VCaP (cell line): ENCODE results near the gene LCN9.

Experiments
- H3K27ac ChIP-seq: fragments of 450-650 bp; 2 replicates; pipeline ENCODE4 v1.5.1; 2017
- TF ChIP-seq, protein P1 (sequence below): fragments of 450-650 bp; conservative IDR thresholded peaks from 2 replicates; pipeline ENCODE4 v1.5.1; 2017; ENCODE audit warnings: mild to moderate bottlenecking, moderate library complexity

The LCN9 gene

DNA sequence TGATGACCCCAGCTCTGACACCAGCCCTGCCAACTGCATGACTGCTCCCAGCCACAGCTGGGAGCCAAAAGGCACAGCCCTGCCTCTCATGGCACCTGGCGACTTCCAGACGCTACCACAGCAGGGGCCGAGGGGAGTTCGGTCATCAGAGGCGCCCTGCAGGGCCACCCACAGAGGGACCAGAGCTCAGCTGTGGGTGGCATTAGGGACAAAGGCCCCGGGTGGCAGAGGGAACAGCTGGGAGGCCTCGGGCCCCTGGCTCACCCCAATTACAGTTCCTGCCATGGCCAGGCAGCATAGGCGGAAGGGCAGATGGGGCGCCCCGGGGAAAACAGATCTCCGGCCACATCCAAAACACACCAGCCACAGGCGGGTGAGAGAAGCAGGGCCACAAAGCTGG, 32.5 kb downstream of the LCN9 start:
- TF ChIP-seq, protein P1, sequence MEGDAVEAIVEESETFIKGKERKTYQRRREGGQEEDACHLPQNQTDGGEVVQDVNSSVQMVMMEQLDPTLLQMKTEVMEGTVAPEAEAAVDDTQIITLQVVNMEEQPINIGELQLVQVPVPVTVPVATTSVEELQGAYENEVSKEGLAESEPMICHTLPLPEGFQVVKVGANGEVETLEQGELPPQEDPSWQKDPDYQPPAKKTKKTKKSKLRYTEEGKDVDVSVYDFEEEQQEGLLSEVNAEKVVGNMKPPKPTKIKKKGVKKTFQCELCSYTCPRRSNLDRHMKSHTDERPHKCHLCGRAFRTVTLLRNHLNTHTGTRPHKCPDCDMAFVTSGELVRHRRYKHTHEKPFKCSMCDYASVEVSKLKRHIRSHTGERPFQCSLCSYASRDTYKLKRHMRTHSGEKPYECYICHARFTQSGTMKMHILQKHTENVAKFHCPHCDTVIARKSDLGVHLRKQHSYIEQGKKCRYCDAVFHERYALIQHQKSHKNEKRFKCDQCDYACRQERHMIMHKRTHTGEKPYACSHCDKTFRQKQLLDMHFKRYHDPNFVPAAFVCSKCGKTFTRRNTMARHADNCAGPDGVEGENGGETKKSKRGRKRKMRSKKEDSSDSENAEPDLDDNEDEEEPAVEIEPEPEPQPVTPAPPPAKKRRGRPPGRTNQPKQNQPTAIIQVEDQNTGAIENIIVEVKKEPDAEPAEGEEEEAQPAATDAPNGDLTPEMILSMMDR, result no peak
- no peak overlapping the region for H3K27ac ChIP-seq

GRCh38 chr9:135696446-135696845, 33.3 kb downstream of the LCN9 start:
- no peak overlapping the region for H3K27ac ChIP-seq
- TF ChIP-seq, protein P1, result no peak

- TF ChIP-seq, protein P1, result no peak
- no peak overlapping the region for H3K27ac ChIP-seq
Observed at GRCh38 chr9:135697226-135697625, 34.1 kb downstream of the LCN9 start.

- TF ChIP-seq, protein P1, result no peak
- no peak overlapping the region for H3K27ac ChIP-seq
Observed at GRCh38 chr9:135698236-135698635, 35.1 kb downstream of the LCN9 start.

- TF ChIP-seq, protein P1, result 0 out of 2 replicates have a peak, but pooled peaks have one; percentile 7
- H3K27ac ChIP-seq, result no peak overlapping the region
Observed at GRCh38 chr9:135698767-135699166, 35.7 kb downstream of the LCN9 start.

- H3K27ac ChIP-seq, result no peak within 1 kb of the TSS
- TF ChIP-seq, protein P1, result no peak
Observed at GRCh38 chr9:135699440-135699839, 36.3 kb downstream of the LCN9 start, which contains the start of gene SOHLH1. SOHLH1 (minus strand) TSS chr9:135699481; CDS start chr9:135699467, 14 bp downstream.

DNA sequence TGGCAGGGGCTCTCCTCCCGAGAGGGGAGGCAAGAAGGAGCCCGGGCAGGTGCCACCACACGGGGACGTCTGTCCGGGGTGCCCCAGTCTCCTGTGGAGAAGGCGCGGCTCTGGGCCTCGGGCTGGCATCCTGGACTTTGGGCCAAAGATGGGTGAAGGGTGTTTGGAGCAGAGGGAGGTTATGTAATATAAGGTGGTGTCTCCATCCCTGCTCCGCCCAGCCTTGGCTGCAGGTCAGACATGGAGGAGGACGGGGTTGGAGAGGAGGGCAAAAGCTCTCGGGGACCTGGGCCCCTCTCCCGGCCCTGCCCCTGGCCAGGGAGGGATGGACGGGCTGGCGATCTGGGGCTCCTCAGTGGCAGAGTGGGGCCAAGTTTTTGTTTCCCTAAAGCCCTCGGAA, 37.4 kb downstream of the LCN9 start:
- TF ChIP-seq, protein P1, result no peak

More for the DNA sequence above, 37.4 kb downstream of the LCN9 start:
- no peak overlapping the region for H3K27ac ChIP-seq
